ENCODE measurements around the gene MAPK9.

GRCh38 chr5:180324601-180324950 lies 32.7 kb upstream of the MAPK9 start:
- no peak for TF ChIP-seq POLR2A (IDR thresholded peaks at IDR 0.05)
- TF ChIP-seq CTCF (IDR thresholded peaks at IDR 0.05): no peak
- TF ChIP-seq POLR2AphosphoS5 (IDR thresholded peaks at IDR 0.05): no peak
- TF ChIP-seq EP300 (IDR thresholded peaks at IDR 0.05): no peak

Measured in suprapubic skin (tissue), 4 donors.